Effector memory CD4-positive, alpha-beta T cell (primary cell): Measurements from ENCODE around the gene PSMC2.

Experiments used
- DNase-seq, 3 donors: peaks; one replicate each; pipeline ENCODE4 v3.0.0-alpha.2; 2020
- H3K27ac ChIP-seq: 2 replicates; pipeline ENCODE4 v1.7.0; 2013; ENCODE audit warnings: mild to moderate bottlenecking, low read length, moderate library complexity; ENCODE audit not compliant: insufficient read depth, poor library complexity, severe bottlenecking
- H3K27me3 ChIP-seq: replicated peaks from 2 replicates; pipeline ENCODE4 v1.7.0; 2013; ENCODE audit warnings: mild to moderate bottlenecking, low read length; ENCODE audit not compliant: insufficient read depth, control insufficient read depth, poor library complexity, severe bottlenecking
- H3K36me3 ChIP-seq: 2 replicates; pipeline ENCODE4 v1.7.0; 2013; ENCODE audit warnings: mild to moderate bottlenecking, low read length, moderate library complexity; ENCODE audit not compliant: control insufficient read depth, insufficient read depth
- H3K4me1 ChIP-seq: 2 replicates; pipeline ENCODE4 v1.7.0; 2013; ENCODE audit warnings: low read length, mild to moderate bottlenecking; ENCODE audit not compliant: control insufficient read depth, insufficient read depth, poor library complexity, severe bottlenecking
- H3K4me3 ChIP-seq: 2 replicates; pipeline ENCODE4 v1.7.0; 2013; ENCODE audit warnings: low read length, low read depth, mild to moderate bottlenecking; ENCODE audit not compliant: insufficient read depth, poor library complexity, severe bottlenecking
- H3K9me3 ChIP-seq: 2 replicates; pipeline ENCODE4 v1.7.0; 2013; ENCODE audit warnings: mild to moderate bottlenecking, low read length, moderate library complexity; ENCODE audit not compliant: control insufficient read depth
- total RNA-seq, 3 donors: gene quantifications; one replicate each; lab custom pipeline; 2026; lab: John Stamatoyannopoulos, UW

The PSMC2 gene
- total RNA-seq = 47.6 to 85.6 (median 68.3) reads per million in 3 donors

GRCh38 chr7:103347507-103348267 lies at the start of gene PSMC2:
Gene PSMC2, plus strand, starts transcription at chr7:103347643. Its CDS starts 69 bp downstream, at chr7:103347712.
- peak within 1 kb of the TSS; percentile 80 for H3K4me3 ChIP-seq
- no peaks in the 10 kb centered on the region for H3K27me3 ChIP-seq
- H3K36me3 ChIP-seq = no peaks in the 10 kb centered on the region
- peak within 1 kb of the TSS; percentile 78 for H3K27ac ChIP-seq
- DNase-seq = peak; percentile 69 to 78 (median 75)
- peaks cover 23% of the 10 kb centered on the region for H3K4me1 ChIP-seq
- H3K9me3 ChIP-seq = no peaks in the 10 kb centered on the region

DNA sequence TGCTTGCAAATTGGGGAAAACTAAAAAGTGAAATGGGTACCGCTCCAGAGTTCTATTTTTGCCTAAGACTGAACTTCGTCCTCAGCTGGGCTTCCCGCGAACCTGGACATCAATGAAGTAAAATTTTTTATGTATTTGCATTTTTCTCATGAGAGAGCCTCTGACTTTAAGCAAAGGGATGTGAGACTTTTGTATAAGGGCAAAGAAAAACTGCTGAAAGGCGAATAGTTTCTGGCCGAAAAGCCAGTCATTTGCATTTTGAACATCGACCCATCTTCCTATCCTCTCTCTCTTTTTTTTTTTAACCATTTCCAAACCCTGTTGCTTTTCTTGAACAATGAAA lies 49.6 kb upstream of the PSMC2 start:
- no peak for DNase-seq
- H3K36me3 ChIP-seq = peaks cover 33% of the 10 kb centered on the region
- H3K27ac ChIP-seq = peak overlapping the region; percentile 91
- H3K4me3 ChIP-seq = peak overlapping the region; percentile 92
- no peaks in the 10 kb centered on the region for H3K27me3 ChIP-seq
- H3K4me1 ChIP-seq = peaks cover 10% of the 10 kb centered on the region
- no peaks in the 10 kb centered on the region for H3K9me3 ChIP-seq

DNA sequence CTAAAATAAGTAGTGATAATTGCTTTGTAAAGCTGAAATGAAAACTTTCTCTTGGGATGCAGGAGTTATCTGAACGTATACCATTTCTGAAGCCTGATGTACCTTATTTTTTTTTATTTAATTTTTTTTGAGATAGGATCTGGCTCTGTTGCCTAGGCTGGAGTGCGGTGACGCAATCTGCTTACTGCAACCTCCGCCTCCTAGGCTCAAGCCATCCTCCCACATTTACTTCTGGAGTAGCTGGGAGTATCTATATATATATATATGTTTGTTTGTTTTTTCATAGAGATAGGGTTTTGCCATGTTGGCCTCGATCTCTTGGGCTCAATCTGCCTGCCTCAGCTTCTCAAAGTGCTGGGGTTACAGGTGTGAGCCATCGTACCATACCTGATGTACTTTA lies 47.8 kb upstream of the PSMC2 start:
- Histone ChIP-seq H3K27me3 (no peaks in the 10 kb centered on the region), H3K36me3 (peaks cover 50% of the 10 kb centered on the region), H3K27ac (no peak overlapping the region), H3K4me3 (no peak overlapping the region), H3K9me3 (no peaks in the 10 kb centered on the region), H3K4me1 (peaks cover 10% of the 10 kb centered on the region)
- no peak for DNase-seq

DNA sequence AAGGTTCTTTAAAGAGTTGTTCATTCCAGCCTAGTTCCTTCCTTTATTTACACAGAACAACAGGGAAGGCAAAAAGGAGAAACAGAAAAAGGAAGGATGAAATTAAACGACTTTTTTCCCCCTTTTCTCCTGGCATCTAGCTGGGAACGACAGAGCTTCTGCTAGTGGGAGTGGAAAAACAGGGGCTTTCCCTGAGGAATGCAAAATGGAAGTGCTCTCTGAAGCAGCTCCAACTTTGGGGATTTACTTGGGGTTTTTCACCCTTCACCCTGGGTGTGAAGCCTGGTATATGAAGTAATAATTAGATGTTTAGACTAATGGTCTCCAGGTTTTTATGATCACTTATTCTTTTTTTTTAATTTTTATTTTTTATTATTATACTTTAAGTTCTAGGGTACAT lies 46.0 kb upstream of the PSMC2 start:
- Histone ChIP-seq H3K4me3 (no peak overlapping the region), H3K27me3 (no peaks in the 10 kb centered on the region), H3K4me1 (peaks cover 10% of the 10 kb centered on the region), H3K36me3 (peaks cover 59% of the 10 kb centered on the region), H3K27ac (no peak overlapping the region), H3K9me3 (no peaks in the 10 kb centered on the region)
- DNase-seq = no peak

DNA sequence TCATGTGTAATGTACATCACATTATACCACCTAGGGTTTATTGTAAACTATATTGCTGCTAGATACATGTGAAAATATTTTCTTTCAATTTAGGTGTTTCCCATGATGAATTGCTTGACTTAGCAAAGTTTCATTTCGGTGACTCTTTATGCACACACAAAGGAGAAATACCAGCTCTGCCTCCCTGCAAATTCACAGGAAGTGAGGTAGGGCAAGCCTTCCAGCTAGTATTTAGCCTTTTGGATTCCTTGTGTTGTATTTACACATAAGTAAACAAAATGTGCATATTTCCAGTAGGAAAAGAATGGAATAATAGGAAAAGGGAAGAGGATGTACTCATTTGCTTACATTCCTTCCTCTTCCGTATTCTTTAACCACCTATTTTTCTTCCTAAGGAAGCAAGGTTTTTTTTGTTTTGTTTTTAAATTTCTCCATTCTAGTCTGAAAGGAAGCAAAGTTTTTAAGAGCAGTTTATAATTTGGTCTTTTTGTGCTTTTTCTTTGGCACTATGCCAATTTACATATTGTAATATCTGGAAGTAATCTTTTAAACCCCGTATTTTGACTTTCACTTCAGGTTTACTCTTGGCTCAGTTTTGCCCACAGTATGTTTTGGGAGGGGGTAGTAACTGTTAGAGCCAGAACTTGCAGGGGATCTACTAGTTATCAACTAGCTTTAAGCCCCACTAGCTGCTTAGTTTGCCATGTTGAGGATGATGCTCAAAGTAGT lies 39.8 kb upstream of the PSMC2 start:
- H3K27me3 ChIP-seq = no peaks in the 10 kb centered on the region
- no peak overlapping the region for H3K27ac ChIP-seq
- peaks cover 80% of the 10 kb centered on the region for H3K36me3 ChIP-seq
- no peak overlapping the region for H3K4me3 ChIP-seq
- no peak for DNase-seq
- no peaks in the 10 kb centered on the region for H3K4me1 ChIP-seq
- no peaks in the 10 kb centered on the region for H3K9me3 ChIP-seq

DNA sequence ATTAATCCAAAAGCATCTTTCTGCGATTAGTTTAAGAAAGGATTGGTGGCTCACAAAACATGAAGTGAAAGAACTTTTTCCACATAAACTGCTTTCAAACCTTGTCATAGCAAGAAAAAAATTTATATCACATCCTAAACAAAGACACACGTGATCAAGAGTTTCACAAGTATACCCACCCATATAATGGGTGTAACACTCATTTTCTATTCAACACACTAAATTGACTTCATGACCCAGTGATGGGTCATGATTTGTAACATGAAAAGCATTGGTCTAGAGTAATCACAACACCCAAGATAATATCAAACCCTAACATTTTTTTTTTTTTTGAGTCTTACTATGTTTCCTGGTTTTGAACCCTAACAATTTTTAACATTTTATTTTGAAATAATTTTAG lies 32.6 kb upstream of the PSMC2 start:
- no peak overlapping the region for H3K4me3 ChIP-seq
- no peaks in the 10 kb centered on the region for H3K27me3 ChIP-seq
- H3K36me3 ChIP-seq = peaks cover 88% of the 10 kb centered on the region
- H3K4me1 ChIP-seq = no peaks in the 10 kb centered on the region
- DNase-seq = no peak
- no peak overlapping the region for H3K27ac ChIP-seq
- H3K9me3 ChIP-seq = no peaks in the 10 kb centered on the region

GRCh38 chr7:103316380-103316941 lies 31.0 kb upstream of the PSMC2 start:
- DNase-seq = no peak
- no peaks in the 10 kb centered on the region for H3K27me3 ChIP-seq
- H3K9me3 ChIP-seq = no peaks in the 10 kb centered on the region
- H3K36me3 ChIP-seq = peaks cover 85% of the 10 kb centered on the region
- H3K4me3 ChIP-seq = no peak overlapping the region
- H3K4me1 ChIP-seq = no peaks in the 10 kb centered on the region
- no peak overlapping the region for H3K27ac ChIP-seq

DNA sequence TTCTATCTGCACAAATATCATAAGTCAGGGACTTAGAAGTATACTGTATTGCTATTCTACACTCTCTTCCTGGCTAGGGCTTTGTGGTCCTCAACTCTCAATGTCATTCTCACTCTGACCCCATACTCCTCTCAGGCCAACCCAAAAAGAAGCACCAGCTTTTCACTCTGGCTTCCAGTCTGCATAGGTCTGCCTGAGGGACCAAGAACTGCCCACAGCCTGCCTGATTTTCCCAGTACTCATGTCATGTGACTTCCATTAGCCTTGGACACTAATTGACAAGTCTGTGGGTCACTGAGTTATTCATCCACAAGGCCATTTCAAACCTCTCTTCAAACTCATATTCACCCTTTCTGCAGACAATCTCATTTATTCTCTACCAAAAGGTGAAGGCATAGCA lies 30.4 kb upstream of the PSMC2 start:
- peaks cover 84% of the 10 kb centered on the region for H3K36me3 ChIP-seq
- H3K9me3 ChIP-seq = no peaks in the 10 kb centered on the region

DNA sequence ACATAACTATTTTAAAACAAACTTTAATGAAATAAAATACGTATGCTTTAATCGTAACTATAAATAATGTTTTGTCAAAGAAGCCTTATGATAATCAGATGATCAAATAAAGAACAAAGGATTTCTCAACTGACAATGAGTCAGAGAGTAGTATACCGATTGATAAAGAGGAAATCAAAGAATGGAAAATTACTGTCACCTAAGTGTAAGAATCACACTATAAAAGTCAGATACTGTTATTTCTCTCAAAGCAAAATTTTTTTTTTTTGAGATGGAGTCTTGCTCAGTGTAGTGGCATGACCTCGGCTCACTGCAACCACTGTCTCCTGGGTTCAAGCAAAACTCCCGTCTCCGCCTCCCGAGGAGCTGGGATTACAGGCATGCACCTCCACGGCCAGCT lies 21.7 kb upstream of the PSMC2 start:
- no peak for DNase-seq
- Histone ChIP-seq H3K27me3 (no peaks in the 10 kb centered on the region), H3K36me3 (peaks cover 47% of the 10 kb centered on the region), H3K9me3 (no peaks in the 10 kb centered on the region), H3K4me3 (no peak overlapping the region), H3K27ac (no peak overlapping the region), H3K4me1 (no peaks in the 10 kb centered on the region)

More for the DNA sequence above, 30.4 kb upstream of the PSMC2 start:
- H3K27me3 ChIP-seq = no peaks in the 10 kb centered on the region
- no peak overlapping the region for H3K27ac ChIP-seq
- DNase-seq = no peak
- no peak overlapping the region for H3K4me3 ChIP-seq
- no peaks in the 10 kb centered on the region for H3K4me1 ChIP-seq

- H3K27me3 ChIP-seq = no peaks in the 10 kb centered on the region
- H3K4me1 ChIP-seq = no peaks in the 10 kb centered on the region
- DNase-seq = no peak
- no peak overlapping the region for H3K27ac ChIP-seq
- H3K4me3 ChIP-seq = no peak overlapping the region
- H3K36me3 ChIP-seq = peaks cover 36% of the 10 kb centered on the region
- no peaks in the 10 kb centered on the region for H3K9me3 ChIP-seq
Measured at GRCh38 chr7:103336761-103337160, 10.7 kb upstream of the PSMC2 start.
